C4-2B (cell line): ENCODE measurements around the gene GBF1.

Experiments used
- CTCF ChIP-seq: fragments of 450-650 bp; conservative IDR thresholded peaks from 2 replicates; pipeline ENCODE4 v1.5.1; 2017; ENCODE audit warnings: mild to moderate bottlenecking
- ZFX ChIP-seq: fragments of 450-650 bp; IDR thresholded peaks from 2 replicates; pipeline ENCODE4 v1.6.1; 2017

GRCh38 chr10:102400076-102400475 lies 154.7 kb downstream of the GBF1 start:
- TF ChIP-seq CTCF = no peak
- TF ChIP-seq ZFX = no peak
